HEK293 (cell line): Measurements from ENCODE around the gene IFNL1.

Experiments
- EGR2 ChIP-seq: fragments of 450-650 bp; formaldehyde crosslinking; IDR thresholded peaks from 2 replicates; pipeline ENCODE4 v1.5.1; 2016; ENCODE audit warnings: low read depth, missing biosample characterization, missing genetic modification characterization
- HOXD13 ChIP-seq: sonication (generic); formaldehyde crosslinking; IDR thresholded peaks from 2 replicates; pipeline ENCODE4 v1.8.0; 2022; ENCODE audit warnings: missing genetic modification reagents, borderline replicate concordance
- IKZF3 ChIP-seq: fragments of 450-650 bp; IDR thresholded peaks from 2 replicates; pipeline ENCODE4 v1.5.0; 2018; ENCODE audit warnings: missing biosample characterization, mild to moderate bottlenecking, missing genetic modification characterization, moderate library complexity
- OSR2 ChIP-seq: fragments of 450-650 bp; formaldehyde crosslinking; IDR thresholded peaks from 2 replicates; pipeline ENCODE4 v1.5.1; 2016; ENCODE audit warnings: missing biosample characterization, missing genetic modification characterization
- RBAK ChIP-seq: fragments of 450-650 bp; formaldehyde crosslinking; IDR thresholded peaks from 2 replicates; pipeline ENCODE4 v1.5.1; 2016; ENCODE audit warnings: missing biosample characterization, missing genetic modification characterization
- ZBTB17 ChIP-seq: fragments of 450-650 bp; formaldehyde crosslinking; IDR thresholded peaks from 2 replicates; pipeline ENCODE4 v1.5.1; 2016; ENCODE audit warnings: missing biosample characterization, missing genetic modification characterization
- ZBTB48 ChIP-seq: fragments of 450-650 bp; formaldehyde crosslinking; IDR thresholded peaks from 2 replicates; pipeline ENCODE4 v1.5.1; 2016; ENCODE audit warnings: missing biosample characterization, missing genetic modification characterization
- ZFHX2 ChIP-seq: fragments of 450-650 bp; formaldehyde crosslinking; conservative IDR thresholded peaks from 2 replicates; pipeline ENCODE4 v1.5.1; 2016; ENCODE audit warnings: missing biosample characterization, missing genetic modification characterization
- ZIC2 ChIP-seq: fragments of 450-650 bp; formaldehyde crosslinking; IDR thresholded peaks from 2 replicates; pipeline ENCODE4 v1.5.1; 2016; ENCODE audit warnings: missing biosample characterization, missing genetic modification characterization
- ZNF10 ChIP-seq: fragments of 450-650 bp; formaldehyde crosslinking; IDR thresholded peaks from 2 replicates; pipeline ENCODE4 v1.5.1; 2017; ENCODE audit warnings: missing biosample characterization, missing genetic modification characterization
- ZNF138 ChIP-seq: fragments of 450-650 bp; formaldehyde crosslinking; IDR thresholded peaks from 2 replicates; pipeline ENCODE4 v1.5.1; 2016; ENCODE audit warnings: missing biosample characterization, missing genetic modification characterization, borderline replicate concordance
- ZNF16 ChIP-seq: fragments of 450-650 bp; formaldehyde crosslinking; IDR thresholded peaks from 2 replicates; pipeline ENCODE4 v1.5.1; 2016; ENCODE audit warnings: low read depth, missing biosample characterization, missing genetic modification characterization
- ZNF175 ChIP-seq: fragments of 450-650 bp; formaldehyde crosslinking; IDR thresholded peaks from 2 replicates; pipeline ENCODE4 v1.5.1; 2016; ENCODE audit warnings: missing biosample characterization, missing genetic modification characterization
- ZNF202 ChIP-seq: fragments of 450-650 bp; formaldehyde crosslinking; IDR thresholded peaks from 2 replicates; pipeline ENCODE4 v1.5.1; 2016; ENCODE audit warnings: missing biosample characterization, missing genetic modification characterization, borderline replicate concordance
- ZNF248 ChIP-seq: fragments of 450-650 bp; formaldehyde crosslinking; IDR thresholded peaks from 2 replicates; pipeline ENCODE4 v1.5.1; 2017; ENCODE audit warnings: missing biosample characterization, missing genetic modification characterization
- ZNF302 ChIP-seq: fragments of 450-650 bp; formaldehyde crosslinking; IDR thresholded peaks from 2 replicates; pipeline ENCODE4 v1.5.1; 2016; ENCODE audit warnings: missing biosample characterization, missing genetic modification characterization, low read depth
- ZNF37A ChIP-seq: fragments of 450-650 bp; IDR thresholded peaks from 2 replicates; pipeline ENCODE4 v1.5.1; 2018; ENCODE audit warnings: missing biosample characterization, missing genetic modification characterization
- ZNF394 ChIP-seq: fragments of 450-650 bp; formaldehyde crosslinking; IDR thresholded peaks from 2 replicates; pipeline ENCODE4 v1.5.1; 2016; ENCODE audit warnings: missing biosample characterization, missing genetic modification characterization, mild to moderate bottlenecking, moderate library complexity, borderline replicate concordance
- ZNF404 ChIP-seq: fragments of 450-650 bp; formaldehyde crosslinking; IDR thresholded peaks from 2 replicates; pipeline ENCODE4 v1.5.1; 2017; ENCODE audit warnings: missing biosample characterization, missing genetic modification characterization
- ZNF433 ChIP-seq: fragments of 450-650 bp; formaldehyde crosslinking; IDR thresholded peaks from 2 replicates; pipeline ENCODE4 v1.5.1; 2016; ENCODE audit warnings: missing biosample characterization, missing genetic modification characterization, low read depth
- ZNF473 ChIP-seq: fragments of 450-650 bp; formaldehyde crosslinking; IDR thresholded peaks from 2 replicates; pipeline ENCODE4 v1.5.1; 2017; ENCODE audit warnings: missing biosample characterization, missing genetic modification characterization
- ZNF48 ChIP-seq: fragments of 450-650 bp; formaldehyde crosslinking; IDR thresholded peaks from 2 replicates; pipeline ENCODE4 v1.5.1; 2016; ENCODE audit warnings: missing biosample characterization, missing genetic modification characterization
- ZNF501 ChIP-seq: fragments of 450-650 bp; formaldehyde crosslinking; IDR thresholded peaks from 2 replicates; pipeline ENCODE4 v1.5.1; 2016; ENCODE audit warnings: missing biosample characterization, missing genetic modification characterization
- ZNF548 ChIP-seq: fragments of 450-650 bp; formaldehyde crosslinking; IDR thresholded peaks from 2 replicates; pipeline ENCODE4 v1.5.1; 2016; ENCODE audit warnings: missing biosample characterization, missing genetic modification characterization
- ZNF560 ChIP-seq: fragments of 450-650 bp; formaldehyde crosslinking; IDR thresholded peaks from 2 replicates; pipeline ENCODE4 v1.5.1; 2017; ENCODE audit warnings: missing biosample characterization, missing genetic modification characterization, borderline replicate concordance
- ZNF610 ChIP-seq: fragments of 450-650 bp; formaldehyde crosslinking; IDR thresholded peaks from 2 replicates; pipeline ENCODE4 v1.5.1; 2016; ENCODE audit warnings: missing biosample characterization, missing genetic modification characterization, borderline replicate concordance
- ZNF658 ChIP-seq: fragments of 450-650 bp; formaldehyde crosslinking; IDR thresholded peaks from 2 replicates; pipeline ENCODE4; 2016; ENCODE audit warnings: missing biosample characterization, missing genetic modification characterization
- ZNF664 ChIP-seq: fragments of 450-650 bp; formaldehyde crosslinking; IDR thresholded peaks from 2 replicates; pipeline ENCODE4 v1.5.1; 2016; ENCODE audit warnings: missing biosample characterization, missing genetic modification characterization
- ZNF785 ChIP-seq: fragments of 450-650 bp; formaldehyde crosslinking; IDR thresholded peaks from 2 replicates; pipeline ENCODE4 v1.5.1; 2016; ENCODE audit warnings: missing biosample characterization, missing genetic modification characterization
- ZNF792 ChIP-seq: fragments of 450-650 bp; formaldehyde crosslinking; IDR thresholded peaks from 2 replicates; pipeline ENCODE4 v1.5.1; 2016; ENCODE audit warnings: missing biosample characterization, missing genetic modification characterization
- ZNF843 ChIP-seq: fragments of 450-650 bp; formaldehyde crosslinking; IDR thresholded peaks from 2 replicates; pipeline ENCODE4 v1.5.1; 2016; ENCODE audit warnings: missing biosample characterization, missing genetic modification characterization
- TF ChIP-seq, protein P1 (sequence below): fragments of 450-650 bp; formaldehyde crosslinking; IDR thresholded peaks from 2 replicates; pipeline ENCODE4 v1.5.1; 2016; ENCODE audit warnings: missing biosample characterization, missing genetic modification characterization
- TF ChIP-seq, protein P2 (sequence below): fragments of 450-650 bp; formaldehyde crosslinking; IDR thresholded peaks from 2 replicates; pipeline ENCODE4 v1.5.1; 2016; ENCODE audit warnings: missing biosample characterization, missing genetic modification characterization, borderline replicate concordance
- TF ChIP-seq, protein P3 (sequence below): fragments of 450-650 bp; formaldehyde crosslinking; IDR thresholded peaks from 2 replicates; pipeline ENCODE4 v1.5.1; 2016; ENCODE audit warnings: missing biosample characterization, missing genetic modification characterization
- TF ChIP-seq, protein P4 (sequence below): fragments of 450-650 bp; formaldehyde crosslinking; IDR thresholded peaks from 2 replicates; pipeline ENCODE4 v1.5.1; 2016; ENCODE audit warnings: missing biosample characterization, missing genetic modification characterization

Gene IFNL1

DNA sequence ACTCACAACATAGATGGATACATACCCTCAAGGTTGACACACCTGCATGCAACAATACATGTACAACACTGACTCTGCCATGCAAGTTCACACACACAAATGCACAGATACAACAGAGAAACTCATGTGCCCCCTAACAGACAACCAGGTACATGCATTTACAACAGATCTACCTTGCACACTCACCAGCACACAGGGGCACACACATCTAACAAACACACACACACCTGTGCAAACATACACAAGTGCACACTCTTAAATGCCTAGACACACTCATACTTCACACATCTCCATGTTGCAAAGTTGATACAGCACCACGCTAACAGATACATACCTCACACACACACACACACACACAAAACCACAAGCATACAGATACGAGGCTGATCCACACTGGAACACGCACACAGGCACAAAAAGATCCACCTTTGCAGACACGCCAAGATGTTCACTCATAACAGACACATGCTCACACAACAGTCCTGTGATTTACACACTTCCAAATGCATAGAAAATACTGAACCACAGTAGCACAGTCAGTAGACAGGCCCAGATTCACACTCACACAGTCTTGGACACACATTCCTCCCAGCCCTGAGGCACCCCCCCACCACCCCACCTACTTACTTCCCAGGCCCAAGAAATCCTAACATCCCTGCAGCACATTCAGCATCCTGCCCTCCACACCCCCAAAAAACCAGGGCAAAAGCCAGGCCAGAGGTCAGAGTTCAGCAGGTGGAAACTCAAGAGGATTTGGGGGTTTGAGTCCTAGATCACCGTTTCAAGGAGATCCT lies 23.1 kb downstream of the IFNL1 start (continued):
- TF ChIP-seq ZNF560 (no peak), ZNF548 (no peak), EGR2 (peak; percentile 29; the same call in 1 of the 2 replicates), ZNF138 (tag by site-specific recombination) (no peak), ZNF843 (tag by site-specific recombination) (no peak; the same call in 1 of the 2 replicates), ZNF433 (no peak; the same call in 1 of the 2 replicates), ZNF664 (tag by site-specific recombination) (no peak), ZBTB17 (tag by site-specific recombination) (no peak), ZNF610 (no peak), OSR2 (tag by site-specific recombination) (no peak), ZNF37A (tag by site-specific recombination) (no peak), RBAK (tag by site-specific recombination) (no peak), ZNF473 (tag by site-specific recombination) (no peak), ZNF248 (tag by site-specific recombination) (no peak; the same call in 1 of the 2 replicates), ZIC2 (tag by site-specific recombination) (no peak), ZNF792 (tag by site-specific recombination) (no peak; the same call in 1 of the 2 replicates), ZNF394 (tag by site-specific recombination) (no peak), HOXD13 (no peak), ZNF16 (tag by site-specific recombination) (no peak), ZNF10 (tag by site-specific recombination) (no peak), ZNF658 (no peak), ZNF404 (tag by site-specific recombination) (no peak), ZNF302 (tag by site-specific recombination) (no peak), ZNF202 (no peak), ZNF48 (tag by site-specific recombination) (no peak), ZBTB48 (tag by site-specific recombination) (peak; percentile 48; the same call in 1 of the 2 replicates), ZNF785 (no peak), ZNF175 (tag by site-specific recombination) (no peak), ZFHX2 (tag by site-specific recombination) (peak; percentile 28; the same call in 1 of the 2 replicates), IKZF3 (tag by site-specific recombination) (no peak), ZNF501 (tag by site-specific recombination) (no peak; the same call in 1 of the 2 replicates)
- TF ChIP-seq, protein P1, sequence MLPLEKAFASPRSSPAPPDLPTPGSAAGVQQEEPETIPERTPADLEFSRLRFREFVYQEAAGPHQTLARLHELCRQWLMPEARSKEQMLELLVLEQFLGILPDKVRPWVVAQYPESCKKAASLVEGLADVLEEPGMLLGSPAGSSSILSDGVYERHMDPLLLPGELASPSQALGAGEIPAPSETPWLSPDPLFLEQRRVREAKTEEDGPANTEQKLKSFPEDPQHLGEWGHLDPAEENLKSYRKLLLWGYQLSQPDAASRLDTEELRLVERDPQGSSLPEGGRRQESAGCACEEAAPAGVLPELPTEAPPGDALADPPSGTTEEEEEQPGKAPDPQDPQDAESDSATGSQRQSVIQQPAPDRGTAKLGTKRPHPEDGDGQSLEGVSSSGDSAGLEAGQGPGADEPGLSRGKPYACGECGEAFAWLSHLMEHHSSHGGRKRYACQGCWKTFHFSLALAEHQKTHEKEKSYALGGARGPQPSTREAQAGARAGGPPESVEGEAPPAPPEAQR, result no peak
- TF ChIP-seq, protein P2, sequence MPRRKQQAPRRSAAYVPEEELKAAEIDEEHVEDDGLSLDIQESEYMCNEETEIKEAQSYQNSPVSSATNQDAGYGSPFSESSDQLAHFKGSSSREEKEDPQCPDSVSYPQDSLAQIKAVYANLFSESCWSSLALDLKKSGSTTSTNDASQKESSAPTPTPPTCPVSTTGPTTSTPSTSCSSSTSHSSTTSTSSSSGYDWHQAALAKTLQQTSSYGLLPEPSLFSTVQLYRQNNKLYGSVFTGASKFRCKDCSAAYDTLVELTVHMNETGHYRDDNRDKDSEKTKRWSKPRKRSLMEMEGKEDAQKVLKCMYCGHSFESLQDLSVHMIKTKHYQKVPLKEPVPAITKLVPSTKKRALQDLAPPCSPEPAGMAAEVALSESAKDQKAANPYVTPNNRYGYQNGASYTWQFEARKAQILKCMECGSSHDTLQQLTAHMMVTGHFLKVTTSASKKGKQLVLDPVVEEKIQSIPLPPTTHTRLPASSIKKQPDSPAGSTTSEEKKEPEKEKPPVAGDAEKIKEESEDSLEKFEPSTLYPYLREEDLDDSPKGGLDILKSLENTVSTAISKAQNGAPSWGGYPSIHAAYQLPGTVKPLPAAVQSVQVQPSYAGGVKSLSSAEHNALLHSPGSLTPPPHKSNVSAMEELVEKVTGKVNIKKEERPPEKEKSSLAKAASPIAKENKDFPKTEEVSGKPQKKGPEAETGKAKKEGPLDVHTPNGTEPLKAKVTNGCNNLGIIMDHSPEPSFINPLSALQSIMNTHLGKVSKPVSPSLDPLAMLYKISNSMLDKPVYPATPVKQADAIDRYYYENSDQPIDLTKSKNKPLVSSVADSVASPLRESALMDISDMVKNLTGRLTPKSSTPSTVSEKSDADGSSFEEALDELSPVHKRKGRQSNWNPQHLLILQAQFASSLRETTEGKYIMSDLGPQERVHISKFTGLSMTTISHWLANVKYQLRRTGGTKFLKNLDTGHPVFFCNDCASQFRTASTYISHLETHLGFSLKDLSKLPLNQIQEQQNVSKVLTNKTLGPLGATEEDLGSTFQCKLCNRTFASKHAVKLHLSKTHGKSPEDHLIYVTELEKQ (tag by site-specific recombination), result no peak
- TF ChIP-seq, protein P3, sequence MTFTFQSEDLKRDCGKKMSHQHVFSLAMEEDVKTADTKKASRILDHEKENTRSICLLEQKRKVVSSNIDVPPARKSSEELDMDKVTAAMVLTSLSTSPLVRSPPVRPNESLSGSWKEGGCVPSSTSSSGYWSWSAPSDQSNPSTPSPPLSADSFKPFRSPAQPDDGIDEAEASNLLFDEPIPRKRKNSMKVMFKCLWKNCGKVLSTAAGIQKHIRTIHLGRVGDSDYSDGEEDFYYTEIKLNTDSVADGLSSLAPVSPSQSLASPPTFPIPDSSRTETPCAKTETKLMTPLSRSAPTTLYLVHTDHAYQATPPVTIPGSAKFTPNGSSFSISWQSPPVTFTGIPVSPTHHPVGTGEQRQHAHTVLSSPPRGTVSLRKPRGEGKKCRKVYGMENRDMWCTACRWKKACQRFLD, result no peak
- TF ChIP-seq, protein P4, sequence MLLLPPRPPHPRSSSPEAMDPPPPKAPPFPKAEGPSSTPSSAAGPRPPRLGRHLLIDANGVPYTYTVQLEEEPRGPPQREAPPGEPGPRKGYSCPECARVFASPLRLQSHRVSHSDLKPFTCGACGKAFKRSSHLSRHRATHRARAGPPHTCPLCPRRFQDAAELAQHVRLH (tag by site-specific recombination), result no peak
